Aorta (tissue), 5 donors: ENCODE measurements around the gene OSR1. TPM values are rescaled to one million over a fixed set of nuclear protein-coding genes. Genes with fewer than 3 reads are reported as not detected.
"Not testable (repeated sequence)": the region's sequence is repeated elsewhere in the genome, so short reads cannot be mapped to it uniquely, and the experiment has no call there.

Source experiments
- ATAC-seq: fragments of 200-7000 bp; cut with Tn5 transposase; one replicate; pipeline ENCODE4 v1.9.1; 2022; ENCODE audit warnings: moderate library complexity; ENCODE audit not compliant: low FRiP score
- DNase-seq, 2 donors: peaks; one replicate each; pipeline ENCODE4 v3.0.0-alpha.2; 2020
- H3K27ac ChIP-seq, 2 donors: one replicate each; pipeline ENCODE4 v1.5.1; 2013; ENCODE audit warnings: low read length in 2 of 2, mild to moderate bottlenecking in 2 of 2, moderate library complexity in 2 of 2, control low read depth in 1 of 2, inconsistent platforms in 1 of 2, low read depth in 1 of 2
- H3K27me3 ChIP-seq, 2 donors: one replicate each; pipeline ENCODE4 v1.6.1; 2013; ENCODE audit warnings: control low read depth in 1 of 2, low read length in 1 of 2, mild to moderate bottlenecking in 1 of 2, moderate library complexity in 1 of 2; ENCODE audit not compliant: insufficient read depth in 2 of 2, control insufficient read depth in 1 of 2
- H3K36me3 ChIP-seq, 2 donors: one replicate each; pipeline ENCODE4 v1.6.1; 2013; ENCODE audit warnings: control low read depth in 1 of 2, low read length in 1 of 2, mild to moderate bottlenecking in 1 of 2; ENCODE audit not compliant: insufficient read depth in 2 of 2, control insufficient read depth in 1 of 2
- H3K4me1 ChIP-seq, 2 donors: one replicate each; pipeline ENCODE4 v1.6.1; 2013; ENCODE audit warnings: low read length in 2 of 2, control low read depth in 1 of 2, mild to moderate bottlenecking in 1 of 2, moderate library complexity in 1 of 2; ENCODE audit not compliant: insufficient read depth in 2 of 2, control insufficient read depth in 1 of 2
- H3K4me3 ChIP-seq, 2 donors: one replicate each; pipeline ENCODE4 v1.5.1; 2013; ENCODE audit warnings: low read length in 2 of 2, control low read depth in 1 of 2, mild to moderate bottlenecking in 1 of 2
- H3K9me3 ChIP-seq: one replicate; pipeline ENCODE4 v1.6.1; 2013; ENCODE audit warnings: mild to moderate bottlenecking, low read length; ENCODE audit not compliant: control insufficient read depth
- WGBS, 2 donors: extraction: QIAGEN DNeasy Blood & Tissue Kit; methylation state at CpG; one replicate each; pipeline ENCODE4 v1.1.7; 2013; 5-methylcytosine and 5-hydroxymethylcytosine counted together
- intact Hi-C, 2 donors: fragments of 100-400 bp; cut with DNase I; formaldehyde crosslinking; loops; one replicate each; pipeline versions ENCODE4 v1.14.2 to v1.15.0; 2022
- microRNA-seq, 2 donors: library from miRNA; unstranded; fragments of <30 nt; microRNA quantifications; one replicate each; pipeline ENCODE4 v1.2.0, GENCODE V29; 2020
- polyA plus RNA-seq, 2 donors: library from polyadenylated mRNA; stranded (reverse); fragments of 200-250 nt; gene quantifications; one replicate each; pipeline ENCODE4 v1.2.3, GENCODE V29; 2013
- total RNA-seq, 2 donors: library from RNA; stranded (reverse); fragmentation: NEBNext Ultra II Directional; extraction: Animal tissue kit (Norgen Biotek cat#: 25700); gene quantifications; one replicate each; pipeline ENCODE4 v1.2.1, GENCODE V29; 2021
- donor health status: healthy with polysubstance abuse.
- donor health status: Bipolar disorder and iron deficiency.
- donor health status: DM: no; HTN: no; CAD: no.
- donor health status: DM: no; HTN: no; CAD: no.
- donor health status: DM: yes; HTN: yes; CAD: no.

The OSR1 gene
- total and polyA plus RNA-seq, 4 donors = 13.1 to 79.1 (median 51.8) TPM

DNA sequence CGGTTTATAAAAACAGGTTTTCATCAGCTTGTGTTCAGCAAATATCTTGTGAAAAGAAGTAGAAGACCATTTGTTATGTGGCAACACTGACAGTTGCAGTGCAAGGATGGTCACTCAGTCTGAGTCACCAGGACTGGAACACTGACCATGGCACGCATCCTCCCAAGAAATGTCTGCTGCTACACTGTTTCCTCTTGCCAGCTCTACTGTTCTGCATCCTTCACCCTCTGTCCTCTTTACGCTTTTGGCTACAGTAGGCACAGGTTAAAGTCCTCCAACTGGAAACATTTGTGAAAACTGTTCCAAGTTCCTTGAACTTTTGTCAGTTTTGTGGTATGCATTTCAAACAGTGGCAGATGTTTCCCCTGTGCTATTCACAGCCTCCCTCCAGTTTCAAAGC is 39.4 kb downstream of the OSR1 start:
- Histone ChIP-seq H3K9me3 (peaks cover 3% of the 10 kb centered on the region), H3K27me3 (no peaks in the 10 kb centered on the region), H3K36me3 (no peaks in the 10 kb centered on the region), H3K4me1 (no peaks in the 10 kb centered on the region), H3K4me3 (no peak overlapping the region), H3K27ac (no peak overlapping the region)
- intact Hi-C loops = no loop called here
- ATAC-seq (no peak), DNase-seq (no peak)
- 90 to 93% methylated on average over 3 of the region's 3 CpGs for WGBS, 2 donors

DNA sequence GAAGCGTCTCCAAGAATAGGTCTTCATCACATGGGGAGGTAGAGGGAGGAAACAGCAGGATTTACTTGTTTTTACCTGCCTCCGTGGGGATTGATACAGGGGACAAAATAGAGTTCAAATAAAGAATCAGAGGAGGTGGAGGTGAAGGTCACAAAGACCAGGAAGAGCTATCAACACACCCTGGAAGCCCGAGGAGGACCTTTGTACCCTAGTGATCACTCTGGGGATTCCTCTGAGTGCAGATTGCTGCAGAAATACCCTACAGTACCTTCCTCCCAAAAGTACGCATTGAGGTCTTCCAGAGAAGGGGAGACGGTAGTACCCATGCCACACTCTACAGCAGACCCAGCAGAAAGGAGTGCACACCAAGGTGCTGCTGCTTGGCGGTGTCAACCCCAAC is 44.9 kb downstream of the OSR1 start:
- DNase-seq = no peak
- H3K27ac ChIP-seq = no peak overlapping the region
- H3K36me3 ChIP-seq = no peaks in the 10 kb centered on the region
- ATAC-seq = no peak
- intact Hi-C loops = no loop called here
- no peaks in the 10 kb centered on the region for H3K4me1 ChIP-seq
- H3K27me3 ChIP-seq = no peaks in the 10 kb centered on the region
- WGBS, 2 donors = 95 to 96% methylated on average over 6 of the region's 6 CpGs
- no peaks in the 10 kb centered on the region for H3K9me3 ChIP-seq
- H3K4me3 ChIP-seq = no peak overlapping the region

DNA sequence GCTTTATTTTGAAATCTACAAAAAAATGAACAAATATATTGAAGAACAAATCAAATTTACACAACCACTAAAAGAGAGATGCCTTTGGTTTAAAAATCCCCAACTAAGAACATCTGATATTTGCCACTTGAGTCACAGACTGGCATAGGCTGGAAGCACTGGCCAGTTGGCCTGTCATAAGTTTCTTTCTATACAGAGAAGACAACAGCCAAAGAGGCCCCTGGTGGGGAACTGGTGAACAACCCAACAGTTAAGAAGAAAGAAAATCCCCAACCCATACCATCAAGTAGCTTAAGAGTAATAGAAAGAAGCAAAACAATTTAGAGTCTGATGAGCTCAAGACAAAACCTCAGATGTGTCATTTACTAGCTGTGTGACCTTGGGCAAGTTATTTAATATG is 45.5 kb downstream of the OSR1 start:
- no peaks in the 10 kb centered on the region for H3K27me3 ChIP-seq
- no peak for ATAC-seq
- H3K36me3 ChIP-seq = no peaks in the 10 kb centered on the region
- H3K27ac ChIP-seq = no peak overlapping the region
- no peaks in the 10 kb centered on the region for H3K9me3 ChIP-seq
- intact Hi-C loops = no loop called here
- DNase-seq = no peak
- H3K4me3 ChIP-seq = no peak overlapping the region
- no peaks in the 10 kb centered on the region for H3K4me1 ChIP-seq

DNA sequence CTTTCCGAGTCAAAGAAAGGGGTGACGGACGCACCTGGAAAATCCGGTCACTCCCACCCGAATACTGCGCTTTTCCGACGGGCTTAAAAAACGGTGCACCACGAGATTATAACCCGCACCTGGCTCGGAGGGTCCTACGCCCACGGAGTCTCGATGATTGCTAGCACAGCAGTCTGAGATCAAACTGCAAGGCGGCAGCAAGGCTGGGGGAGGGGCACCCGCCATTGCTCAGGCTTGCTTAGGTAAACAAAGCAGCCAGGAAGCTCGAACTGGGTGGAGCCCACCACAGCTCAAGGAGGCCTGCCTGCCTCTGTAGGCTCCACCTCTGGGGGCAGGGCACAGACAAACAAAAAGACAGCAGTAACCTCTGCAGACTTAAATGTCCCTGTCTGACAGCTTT is 52.4 kb downstream of the OSR1 start:
- ATAC-seq, H3K9me3 ChIP-seq, DNase-seq, intact Hi-C loops, H3K4me3 ChIP-seq, H3K4me1 ChIP-seq, H3K36me3 ChIP-seq, H3K27me3 ChIP-seq, H3K27ac ChIP-seq: not testable (repeated sequence)
- 74% methylated on average over 17 of the region's 18 CpGs for WGBS, 2 donors

DNA sequence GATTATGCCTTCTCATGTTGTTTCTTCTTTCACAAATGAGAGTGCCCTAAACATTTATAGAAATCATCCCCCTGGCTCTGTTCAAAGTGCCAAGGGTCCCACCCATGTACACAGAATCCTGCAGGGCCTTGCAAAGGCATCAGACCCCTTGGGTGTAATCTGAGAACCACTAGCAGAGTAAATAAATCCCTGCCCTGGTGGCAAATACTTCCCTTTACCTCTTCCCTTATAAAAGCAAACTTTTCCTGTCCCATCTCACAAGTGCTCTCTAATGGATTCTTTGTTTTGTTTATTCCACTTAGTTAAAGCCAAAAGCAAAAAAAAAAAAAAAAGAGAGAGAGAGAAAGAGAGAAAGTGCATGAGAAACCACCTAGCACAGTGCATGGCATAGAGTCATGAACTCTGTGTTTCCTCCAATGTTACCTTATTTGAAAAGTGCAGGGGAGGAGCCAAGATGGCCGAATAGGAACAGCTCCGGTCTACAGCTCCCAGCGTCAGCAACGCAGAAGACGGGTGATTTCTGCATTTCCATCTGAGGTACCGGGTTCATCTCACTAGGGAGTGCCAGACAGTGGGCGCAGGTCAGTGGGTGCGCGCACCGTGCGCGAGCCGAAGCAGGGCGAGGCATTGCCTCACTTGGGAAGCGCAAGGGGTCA is 52.9 kb downstream of the OSR1 start:
- 90% methylated on average over 7 to 15 of the region's 15 CpGs for WGBS, 2 donors
- ATAC-seq, intact Hi-C loops, H3K27ac ChIP-seq, DNase-seq, H3K36me3 ChIP-seq, H3K9me3 ChIP-seq, H3K4me3 ChIP-seq, H3K4me1 ChIP-seq, H3K27me3 ChIP-seq: not testable (repeated sequence)

DNA sequence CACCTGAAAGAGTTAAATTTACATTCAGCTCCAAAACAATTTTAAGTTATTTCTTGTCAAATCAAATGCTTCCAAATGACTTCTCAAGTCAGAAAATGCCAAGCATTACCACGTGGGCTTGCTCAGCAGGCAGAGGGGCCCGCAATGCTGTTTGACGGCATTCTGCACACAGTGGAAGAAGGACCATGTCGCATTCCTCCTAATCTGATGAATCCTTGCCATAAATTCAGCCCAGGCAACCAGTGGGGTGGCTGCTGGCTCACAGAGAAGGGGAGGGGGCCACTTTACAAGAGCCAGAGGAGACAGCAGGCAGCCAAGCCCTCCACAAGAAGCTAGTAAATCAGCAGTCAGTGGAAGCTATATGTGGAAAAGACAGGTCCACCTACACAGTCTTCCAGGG is 56.7 kb downstream of the OSR1 start:
- intact Hi-C loops = no loop called here
- ATAC-seq (no peak), DNase-seq (no peak)
- H3K27ac ChIP-seq = no peak overlapping the region
- H3K36me3 ChIP-seq = peaks cover 0 to 2% of the 10 kb centered on the region in 2 donors
- WGBS, 2 donors = 80 to 87% methylated on average over 4 of the region's 4 CpGs
- no peaks in the 10 kb centered on the region for H3K27me3 ChIP-seq
- H3K9me3 ChIP-seq = no peaks in the 10 kb centered on the region
- no peaks in the 10 kb centered on the region for H3K4me1 ChIP-seq
- H3K4me3 ChIP-seq = no peak overlapping the region

Small RNAs within 50 kb of the gene (microRNA-seq; reads per million reads assigned to microRNA genes)
- gene MIR4757 = 0.99 to 6.6 reads per million in 2 donors
